Heart right ventricle (tissue), 16 donors: Measurements from ENCODE around the gene MCIDAS. TPM values are rescaled to one million over a fixed set of nuclear protein-coding genes. Genes with fewer than 3 reads are reported as not detected.

Experiments used
- ATAC-seq, 8 donors: fragments of 200-7000 bp; cut with Tn5 transposase; one replicate each; pipeline ENCODE4 v1.9.1; 2020; ENCODE audit warnings: mild to moderate bottlenecking in 8 of 8, moderate library complexity in 8 of 8, moderate number of reproducible peaks in 1 of 8
- DNase-seq, 2 donors: peaks; one replicate each; pipeline ENCODE4 v3.0.0-alpha.2; 2020
- H3K27ac ChIP-seq, 10 donors: fragments of 200-600 bp; sonication (generic) in 2 of 10; one replicate each; pipeline versions ENCODE4 v1.5.0 to v1.8.0; 2020 to 2022; ENCODE audit warnings: mild to moderate bottlenecking in 3 of 10
- H3K27me3 ChIP-seq, 7 donors: fragments of 200-600 bp; one replicate each; pipeline ENCODE4 v1.8.0; 2021 to 2022; ENCODE audit warnings: mild to moderate bottlenecking in 2 of 7
- H3K36me3 ChIP-seq, 9 donors: fragments of 200-600 bp; sonication (generic) in 1 of 9; one replicate each; pipeline versions ENCODE4 v1.5.0 to v1.8.0; 2020 to 2022; ENCODE audit warnings: mild to moderate bottlenecking in 2 of 9
- H3K4me1 ChIP-seq, 9 donors: fragments of 200-600 bp; sonication (generic) in 1 of 9; one replicate each; pipeline versions ENCODE4 v1.5.0 to v1.8.0; 2020 to 2022; ENCODE audit warnings: mild to moderate bottlenecking in 4 of 9
- H3K4me3 ChIP-seq, 10 donors: fragments of 200-600 bp; sonication (generic) in 2 of 10; one replicate each; pipeline versions ENCODE4 v1.5.0 to v1.8.0; 2020 to 2022; ENCODE audit warnings: mild to moderate bottlenecking in 7 of 10, moderate library complexity in 2 of 10
- H3K9me3 ChIP-seq, 11 donors: fragments of 200-600 bp in 10 of 11; sonication (generic) in 2 of 11; one replicate each; pipeline versions ENCODE4 v1.5.0 to v1.8.0; 2013 to 2022; ENCODE audit warnings: mild to moderate bottlenecking in 2 of 11, control low read depth in 1 of 11, moderate library complexity in 1 of 11
- CTCF ChIP-seq, 9 donors: fragments of 200-600 bp; sonication (generic) in 2 of 9; IDR thresholded peaks; one replicate each; pipeline versions ENCODE4 v1.5.0 to v1.8.0; 2021 to 2022; ENCODE audit warnings: antibody characterized with exemption in 9 of 9, mild to moderate bottlenecking in 5 of 9, moderate library complexity in 1 of 9
- WGBS, 2 donors: extraction: QIAGEN DNeasy Blood & Tissue Kit; methylation state at CpG; one replicate each; pipeline ENCODE4 v1.1.7; 2013; ENCODE audit warnings: inconsistent platforms in 1 of 2; 5-methylcytosine and 5-hydroxymethylcytosine counted together
- intact Hi-C, 10 donors: fragments of 100-400 bp; cut with DNase I; formaldehyde crosslinking; loops; one replicate each; pipeline versions ENCODE4 v1.11.1 to v1.14.2; 2022
- polyA plus RNA-seq, 2 donors: library from polyadenylated mRNA; stranded (reverse); fragments of 200-250 nt; gene quantifications; one replicate each; pipeline ENCODE4 v1.2.3, GENCODE V29; 2013
- total RNA-seq, 10 donors: library from RNA; stranded (reverse); fragmentation: NEBNext Ultra II Directional in 3 of 10; extraction: Animal tissue kit (Norgen Biotek cat#: 25700) in 3 of 10; gene quantifications; one replicate each; pipeline versions ENCODE4 v1.2.1 to v1.2.4, GENCODE V29; 2021 to 2023
- donor health status: Arrhythmogenic right ventricular cardiomyopathy.
- donor health status: ischemic (EF 13 %, LVEDD 7.1; RV severe dilation, severe dysfunction).
- donor health status: healthy with polysubstance abuse.
- donor health status: DM: no; HTN: yes; CAD: no.
- donor health status: DM: no; HTN: no; CAD: no.
- donor health status: ischemic (EF 25% LVEDD 6.9; RV normal size, moderate dysfunction).
- donor health status: ischemic (EF 25% LVEDD 5.7; RV mildly dilated, moderate dysfunction).
- donor health status: healthy.
- donor health status: DM: yes; HTN: yes; CAD: no.
- donor health status: Ischemic cardiomyopathy.
- donor health status: ischemic (EF 35%, LVEDD 5.7; RV mildly dilated, moderate dysfunction).
- donor health status: nonischemic (EF 11% LVEDD 7.7; RV severe dilation, severe dysfunction).
- donor health status: DM: yes; HTN: yes; CAD: no.
- donor health status: PGD.
- donor health status: ischemic (EF 29% LVEDD 5.4; RV normal size, mild dysfunction).
- donor health status: nonischemic (EF 23%, LVEDD 6.1; RV moderate dilation, normal function).

The MCIDAS gene
- total and polyA plus RNA-seq, 12 donors: not detected

DNA sequence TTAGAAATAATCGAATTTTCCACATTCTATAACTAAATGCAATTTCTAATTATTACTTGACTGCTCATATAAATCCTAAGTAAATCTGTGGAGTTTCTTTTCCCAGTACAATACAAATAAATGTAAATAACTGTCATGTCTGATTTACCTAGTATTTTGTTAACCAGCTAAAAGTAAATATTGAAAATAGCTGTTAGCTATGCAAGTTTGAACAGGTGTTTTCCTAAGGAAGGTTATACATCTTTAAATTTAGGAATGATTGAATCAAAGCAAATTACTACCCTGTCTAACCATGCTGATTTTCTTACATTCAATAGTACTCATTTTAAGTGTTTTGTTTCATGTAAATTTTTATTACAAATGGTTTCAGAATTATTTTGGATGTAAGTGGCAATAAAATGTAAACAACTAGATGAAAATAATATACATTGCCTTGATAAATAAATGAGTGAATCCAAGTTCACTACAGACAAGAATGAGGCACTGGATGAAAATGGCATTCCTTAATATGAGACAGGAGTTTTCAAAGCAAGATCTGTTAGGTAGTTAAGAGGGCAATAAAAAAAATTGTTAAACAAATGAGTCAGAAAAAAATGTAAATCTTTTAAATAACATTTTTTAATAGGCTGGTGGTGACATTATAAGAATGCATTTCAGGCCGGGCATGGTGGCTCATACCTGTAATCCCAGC is 15.8 kb downstream of the MCIDAS start:
- Histone ChIP-seq H3K27me3 (peaks cover 0 to 40% (median 23%) of the 10 kb centered on the region in 7 donors), H3K9me3 (no peaks in the 10 kb centered on the region), H3K4me1 (no peaks in the 10 kb centered on the region), H3K4me3 (no peak overlapping the region), H3K36me3 (no peaks in the 10 kb centered on the region), H3K27ac (no peak overlapping the region)
- no peak for TF ChIP-seq CTCF (IDR thresholded peaks at IDR 0.05)
- ATAC-seq (no peak), DNase-seq (no peak)
- intact Hi-C loops: no loop called here
- 80 to 88% methylated on average over 2 of the region's 2 CpGs for WGBS, 2 donors

- Histone ChIP-seq H3K27me3 (peaks cover 0 to 54% (median 44%) of the 10 kb centered on the region in 7 donors), H3K4me3 (no peak overlapping the region), H3K36me3 (no peaks in the 10 kb centered on the region), H3K4me1 (no peaks in the 10 kb centered on the region), H3K27ac (no peak overlapping the region), H3K9me3 (no peaks in the 10 kb centered on the region)
- intact Hi-C loops: no loop called here
- TF ChIP-seq CTCF (IDR thresholded peaks at IDR 0.05): no peak
- 44 to 60% methylated on average over 2 of the region's 2 CpGs for WGBS, 2 donors
- DNase-seq (no peak), ATAC-seq (no peak)
Measured at GRCh38 chr5:55205001-55205400, 22.1 kb downstream of the MCIDAS start.

DNA sequence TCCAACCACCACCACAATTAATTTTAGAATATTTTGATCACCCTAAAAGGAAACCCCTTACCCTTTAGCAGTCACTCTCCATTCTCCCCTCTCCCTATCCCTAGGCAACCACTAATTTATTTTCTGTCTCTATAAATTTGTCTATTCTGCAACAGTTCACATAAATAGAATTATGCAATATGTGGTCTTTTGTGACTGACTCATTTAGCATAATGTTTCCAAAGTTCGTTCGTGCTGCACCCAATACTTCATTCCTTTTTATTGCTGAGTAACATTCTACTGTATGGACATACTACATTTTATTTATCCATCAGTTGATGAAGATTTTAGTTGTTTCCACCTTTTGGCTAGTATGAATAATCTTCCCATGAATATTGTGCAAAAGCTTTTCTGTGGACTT is 36.0 kb downstream of the MCIDAS start:
- intact Hi-C loops: no loop called here

More for the DNA sequence above, 36.0 kb downstream of the MCIDAS start:
- peaks cover 0 to 100% (median 79%) of the 10 kb centered on the region in 7 donors for H3K27me3 ChIP-seq
- TF ChIP-seq CTCF (IDR thresholded peaks at IDR 0.05): no peak
- no peaks in the 10 kb centered on the region for H3K4me1 ChIP-seq
- H3K36me3 ChIP-seq: no peaks in the 10 kb centered on the region
- H3K9me3 ChIP-seq: no peaks in the 10 kb centered on the region
- no peak for ATAC-seq
- no peak overlapping the region for H3K4me3 ChIP-seq
- no peak for DNase-seq
- H3K27ac ChIP-seq: no peak overlapping the region
- WGBS, 2 donors: 85 to 92% methylated on average over 2 of the region's 2 CpGs
